Measurements from ENCODE around the gene HSF2. TPM values are rescaled to one million over a fixed set of nuclear protein-coding genes. Genes with fewer than 3 reads are reported as not detected.
A peak's percentile ranks its signal among the peaks of the same experiment; 100 is the strongest.

HSF2 gene
- total and polyA plus RNA-seq, 2 of the 13 experiments (the other 11 are each of a cell fraction or from before 2014, with no cell fraction given), result 24.8 to 26.4 TPM

GRCh38 chr6:122399348-122400120 lies at the start of gene HSF2 (continued):
- TF ChIP-seq ZNF329 (CRISPR knock-in tag; IDR thresholded peaks at IDR 0.05; ENCODE audit: low read depth), result peak; percentile 77; the same call in 1 of the 2 replicates
- peak; percentile 77 for TF ChIP-seq CREB3 (CRISPR knock-in tag; IDR thresholded peaks at IDR 0.05)
- peak; percentile 43 for TF ChIP-seq ISL2 (CRISPR knock-in tag; IDR thresholded peaks at IDR 0.05)
- TF ChIP-seq MLX (CRISPR knock-in tag; IDR thresholded peaks at IDR 0.05), result no peak
- TF ChIP-seq ZNF569 (CRISPR knock-in tag; IDR thresholded peaks at IDR 0.05; ENCODE audit: borderline replicate concordance), result no peak
- 0 out of 2 replicates have a peak, but pooled peaks have one; percentile 13 for TF ChIP-seq HCFC1 (IDR thresholded peaks at IDR 0.05; ENCODE audit: low read depth, low read length)
- no peak for TF ChIP-seq ZNF101 (CRISPR knock-in tag; IDR thresholded peaks at IDR 0.05; ENCODE audit: borderline replicate concordance, low read depth)
- TF ChIP-seq ETV5 (CRISPR knock-in tag; IDR thresholded peaks at IDR 0.05; ENCODE audit: borderline replicate concordance), result no peak
- TF ChIP-seq RBFOX2 (IDR thresholded peaks at IDR 0.05; ENCODE audit: low read depth, low read length), result peak; percentile 73
- 0 out of 2 replicates have a peak, but pooled peaks have one; percentile 90 for TF ChIP-seq ZNF841 (CRISPR knock-in tag; IDR thresholded peaks at IDR 0.05; ENCODE audit: borderline replicate concordance)
- TF ChIP-seq ADNP (CRISPR knock-in tag; IDR thresholded peaks at IDR 0.05), result no peak
- TF ChIP-seq GZF1 (CRISPR knock-in tag; IDR thresholded peaks at IDR 0.05), result peak; percentile 63; the same call in 1 of the 2 replicates
- no peak for TF ChIP-seq ZNF75D (CRISPR knock-in tag; IDR thresholded peaks at IDR 0.05; ENCODE audit: borderline replicate concordance)
- peak; percentile 83 for TF ChIP-seq RNF2 (conservative IDR thresholded peaks at IDR 0.05; ENCODE audit: low read depth)
- no peak for TF ChIP-seq FOXJ3 (CRISPR knock-in tag; IDR thresholded peaks at IDR 0.05; ENCODE audit: borderline replicate concordance)
- no peak for TF ChIP-seq ATRX (CRISPR knock-in tag; IDR thresholded peaks at IDR 0.05; ENCODE audit: borderline replicate concordance)
- peak; percentile 51; the same call in 1 of the 2 replicates for TF ChIP-seq SP5 (CRISPR knock-in tag; IDR thresholded peaks at IDR 0.05; ENCODE audit: borderline replicate concordance, low read depth)
- TF ChIP-seq ZNF776 (CRISPR knock-in tag; IDR thresholded peaks at IDR 0.05), result peak; percentile 93; the same call in 1 of the 2 replicates
- TF ChIP-seq ELF4 (CRISPR knock-in tag; IDR thresholded peaks at IDR 0.05; ENCODE audit: borderline replicate concordance), result no peak
- no peak for TF ChIP-seq AFF4 (CRISPR knock-in tag; IDR thresholded peaks at IDR 0.05)
- no peak for TF ChIP-seq ZFP36 (IDR thresholded peaks at IDR 0.05; ENCODE audit: borderline replicate concordance, low read depth, low read length, partially characterized antibody)
- peak; percentile 93 for TF ChIP-seq ZNF891 (CRISPR knock-in tag; IDR thresholded peaks at IDR 0.05)
- 0 out of 2 replicates have a peak, but pooled peaks have one; percentile 19 for TF ChIP-seq RXRB (CRISPR knock-in tag; IDR thresholded peaks at IDR 0.05; ENCODE audit: borderline replicate concordance)
- no peak for TF ChIP-seq ZSCAN25 (CRISPR knock-in tag; IDR thresholded peaks at IDR 0.05)
- no peak for TF ChIP-seq ATF7 (IDR thresholded peaks at IDR 0.05)
- no peak for TF ChIP-seq ATF7 (CRISPR knock-in tag; IDR thresholded peaks at IDR 0.05)
- peak; percentile 13; the same call in 1 of the 2 replicates for TF ChIP-seq SOX5 (CRISPR knock-in tag; IDR thresholded peaks at IDR 0.05; ENCODE audit: borderline replicate concordance)
